Mucosa of descending colon (tissue), 3 donors: Measurements from ENCODE around the gene LSP1. TPM values are rescaled to one million over a fixed set of nuclear protein-coding genes. Genes with fewer than 3 reads are reported as not detected.

Experiments used
- ATAC-seq: fragments of 200-7000 bp; cut with Tn5 transposase; one replicate; pipeline ENCODE4 v1.9.1; 2020; ENCODE audit warnings: mild to moderate bottlenecking, moderate library complexity
- DNase-seq, 3 donors: peaks; one replicate each; pipeline ENCODE4 v3.0.0-alpha.2; 2020
- H3K36me3 ChIP-seq: fragments of 200-600 bp; one replicate; pipeline ENCODE4 v1.8.0; 2021; ENCODE audit warnings: low read depth, mild to moderate bottlenecking
- H3K4me1 ChIP-seq: fragments of 200-600 bp; one replicate; pipeline ENCODE4 v1.8.0; 2021; ENCODE audit warnings: low read depth, mild to moderate bottlenecking
- H3K4me3 ChIP-seq: fragments of 200-600 bp; one replicate; pipeline ENCODE4 v1.8.0; 2021; ENCODE audit warnings: mild to moderate bottlenecking
- H3K9me3 ChIP-seq: fragments of 200-600 bp; one replicate; pipeline ENCODE4 v1.8.0; 2021; ENCODE audit warnings: mild to moderate bottlenecking
- CTCF ChIP-seq: fragments of 200-600 bp; IDR thresholded peaks from one replicate; pipeline ENCODE4 v1.8.0; 2022; ENCODE audit warnings: antibody characterized with exemption, mild to moderate bottlenecking
- intact Hi-C, 2 donors: fragments of 100-400 bp; cut with DNase I in 1 of 2; cut with micrococcal nuclease in 1 of 2; formaldehyde crosslinking; loops; one replicate each; pipeline versions ENCODE4 v1.11.0 to v1.11.1; 2022; cut with DNase I, micrococcal nuclease
- total RNA-seq, 3 donors: library from RNA; stranded (reverse); fragmentation: NEBNext Ultra II Directional in 2 of 3; extraction: Animal tissue kit (Norgen Biotek cat#: 25700) in 2 of 3; gene quantifications; one replicate each; pipeline versions ENCODE4 v1.2.1 to v1.2.4, GENCODE V29; 2021 to 2023
- donor health status: DM: no; HTN: no; CAD: no; lungs with moderate emphysema.
- donor health status: DM: no; HTN: no; CAD: no.
- donor health status: DM: no; HTN: yes; CAD: no.

The LSP1 gene
- total RNA-seq, 3 donors from 2014 or later = 18.5 to 32.2 (median 23.6) TPM

GRCh38 chr11:1867381-1867780 is 14.5 kb downstream of the LSP1 start:
- intact Hi-C loops = no loop called here

GRCh38 chr11:1868056-1868635 is 15.3 kb downstream of the LSP1 start:
- no peaks in the 10 kb centered on the region for H3K36me3 ChIP-seq
- intact Hi-C loops = no loop called here
- no peaks in the 10 kb centered on the region for H3K9me3 ChIP-seq
- H3K4me3 ChIP-seq = no peak overlapping the region
- H3K4me1 ChIP-seq = peaks cover 8% of the 10 kb centered on the region
- DNase-seq = peak in 1 of 3 donors; percentile 42
- TF ChIP-seq CTCF = no peak
- no peak for ATAC-seq

More at GRCh38 chr11:1867381-1867780, 14.5 kb downstream of the LSP1 start:
- Histone ChIP-seq H3K4me1 (peaks cover 8% of the 10 kb centered on the region), H3K9me3 (no peaks in the 10 kb centered on the region), H3K4me3 (no peak overlapping the region), H3K36me3 (no peaks in the 10 kb centered on the region)
- no peak for TF ChIP-seq CTCF
- DNase-seq = peak in 2 of 3 donors; percentile 20 to 21
- no peak for ATAC-seq

GRCh38 chr11:1868636-1869291 is 15.9 kb downstream of the LSP1 start:
- ATAC-seq (no peak), DNase-seq (peak in 2 of 3 donors; percentile 34 to 64)
- peaks cover 8% of the 10 kb centered on the region for H3K4me1 ChIP-seq
- intact Hi-C loops = no loop called here
- no peak for TF ChIP-seq CTCF
- no peaks in the 10 kb centered on the region for H3K9me3 ChIP-seq
- no peak overlapping the region for H3K4me3 ChIP-seq
- no peaks in the 10 kb centered on the region for H3K36me3 ChIP-seq

- H3K4me1 ChIP-seq = peaks cover 8% of the 10 kb centered on the region
- H3K9me3 ChIP-seq = no peaks in the 10 kb centered on the region
- no peaks in the 10 kb centered on the region for H3K36me3 ChIP-seq
- DNase-seq (peak in 2 of 3 donors; percentile 35 to 52), ATAC-seq (peak; percentile 14)
- TF ChIP-seq CTCF = no peak
- intact Hi-C loops = no loop called here
- H3K4me3 ChIP-seq = no peak overlapping the region
Measured at GRCh38 chr11:1869427-1870325, 16.8 kb downstream of the LSP1 start.

- no peak overlapping the region for H3K4me3 ChIP-seq
- peaks cover 4% of the 10 kb centered on the region for H3K4me1 ChIP-seq
- H3K9me3 ChIP-seq = no peaks in the 10 kb centered on the region
- intact Hi-C loops = no loop called here
- no peaks in the 10 kb centered on the region for H3K36me3 ChIP-seq
- ATAC-seq (no peak), DNase-seq (peak in 2 of 3 donors; percentile 24 to 46)
- TF ChIP-seq CTCF = no peak
Measured at GRCh38 chr11:1870326-1870696, 17.4 kb downstream of the LSP1 start.
